Left lung (tissue), 10 donors: ENCODE results near the gene ADRA2C. TPM values are rescaled to one million over a fixed set of nuclear protein-coding genes. Genes with fewer than 3 reads are reported as not detected.

Experiments
- ATAC-seq: fragments of 200-7000 bp; cut with Tn5 transposase; one replicate; pipeline ENCODE4 v1.9.1; 2020; ENCODE audit warnings: moderate library complexity
- DNase-seq, 4 donors: peaks; one replicate each; pipeline ENCODE4 v3.0.0-alpha.2; 2013 to 2020
- H3K27ac ChIP-seq, 2 donors: fragments of 200-600 bp; sonication (generic) in 1 of 2; one replicate each; pipeline versions ENCODE4 v1.5.0 to v1.8.0; 2020 to 2021
- H3K27me3 ChIP-seq, 2 donors: fragments of 200-600 bp; sonication (generic) in 1 of 2; one replicate each; pipeline versions ENCODE4 v1.5.0 to v1.8.0; 2020 to 2021
- H3K36me3 ChIP-seq, 2 donors: fragments of 200-600 bp; sonication (generic) in 1 of 2; one replicate each; pipeline versions ENCODE4 v1.5.0 to v1.8.0; 2020 to 2021
- H3K4me1 ChIP-seq, 2 donors: fragments of 200-600 bp; one replicate each; pipeline ENCODE4 v1.8.0; 2021
- H3K4me3 ChIP-seq, 2 donors: fragments of 200-600 bp; sonication (generic) in 1 of 2; one replicate each; pipeline versions ENCODE4 v1.5.0 to v1.8.0; 2020 to 2021; ENCODE audit warnings: mild to moderate bottlenecking in 1 of 2
- H3K9me3 ChIP-seq, 2 donors: fragments of 200-600 bp; sonication (generic) in 1 of 2; one replicate each; pipeline versions ENCODE4 v1.5.0 to v1.8.0; 2020 to 2021
- intact Hi-C, 2 donors: fragments of 100-400 bp; cut with DNase I; formaldehyde crosslinking; loops; one replicate each; pipeline versions ENCODE4 v1.11.2 to v1.14.2; 2022
- polyA plus RNA-seq, 6 donors: library from polyadenylated mRNA; unstranded; fragments of 120-200 nt; gene quantifications; one replicate each; pipeline ENCODE4 v1.2.1, GENCODE V29; 2013; ENCODE audit not compliant: insufficient read length in 6 of 6
- total RNA-seq, 2 donors: library from RNA; stranded (reverse); fragmentation: NEBNext Ultra II Directional; extraction: Animal tissue kit (Norgen Biotek cat#: 25700); gene quantifications; one replicate each; pipeline ENCODE4 v1.2.1, GENCODE V29; 2021
- TF ChIP-seq, protein P1 (sequence below), 2 donors: fragments of 200-600 bp; sonication (generic) in 1 of 2; IDR thresholded peaks; one replicate each; pipeline versions ENCODE4 v1.5.0 to v1.8.0; 2021; ENCODE audit warnings: antibody characterized with exemption in 2 of 2
- donor health status: DM: no; HTN: yes; CAD: no.
- donor health status: DM: no; HTN: no; CAD: no.

ADRA2C gene
- total and polyA plus RNA-seq, 8 donors = 0.63 to 3.2 (median 0.85) TPM

DNA sequence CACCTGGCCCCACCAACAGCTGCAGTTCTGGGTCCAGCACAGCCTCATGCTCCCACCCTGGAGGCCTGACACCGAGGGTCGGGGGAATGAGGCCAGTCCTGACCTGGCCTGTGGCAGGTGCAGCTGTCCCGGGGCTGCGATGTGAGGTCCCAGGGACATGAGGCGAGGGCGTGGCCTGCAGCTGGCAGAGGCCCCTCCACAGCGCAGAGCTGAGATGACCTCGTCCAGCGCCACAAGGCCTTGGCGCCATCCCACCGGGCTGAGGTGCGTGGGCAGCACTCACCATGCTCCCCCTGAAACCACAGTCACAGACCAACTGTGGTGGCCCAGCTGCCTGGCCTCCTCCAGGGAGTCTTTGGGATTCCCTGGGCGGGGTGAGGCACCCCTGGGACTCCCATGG is 26.6 kb upstream of the ADRA2C start:
- Histone ChIP-seq H3K36me3 (no peaks in the 10 kb centered on the region), H3K27me3 (peaks cover 13 to 82% of the 10 kb centered on the region in 2 donors), H3K4me3 (no peak overlapping the region), H3K9me3 (peaks cover 0 to 6% of the 10 kb centered on the region in 2 donors), H3K4me1 (no peaks in the 10 kb centered on the region), H3K27ac (no peak overlapping the region)
- ATAC-seq = no peak
- TF ChIP-seq, protein P1, sequence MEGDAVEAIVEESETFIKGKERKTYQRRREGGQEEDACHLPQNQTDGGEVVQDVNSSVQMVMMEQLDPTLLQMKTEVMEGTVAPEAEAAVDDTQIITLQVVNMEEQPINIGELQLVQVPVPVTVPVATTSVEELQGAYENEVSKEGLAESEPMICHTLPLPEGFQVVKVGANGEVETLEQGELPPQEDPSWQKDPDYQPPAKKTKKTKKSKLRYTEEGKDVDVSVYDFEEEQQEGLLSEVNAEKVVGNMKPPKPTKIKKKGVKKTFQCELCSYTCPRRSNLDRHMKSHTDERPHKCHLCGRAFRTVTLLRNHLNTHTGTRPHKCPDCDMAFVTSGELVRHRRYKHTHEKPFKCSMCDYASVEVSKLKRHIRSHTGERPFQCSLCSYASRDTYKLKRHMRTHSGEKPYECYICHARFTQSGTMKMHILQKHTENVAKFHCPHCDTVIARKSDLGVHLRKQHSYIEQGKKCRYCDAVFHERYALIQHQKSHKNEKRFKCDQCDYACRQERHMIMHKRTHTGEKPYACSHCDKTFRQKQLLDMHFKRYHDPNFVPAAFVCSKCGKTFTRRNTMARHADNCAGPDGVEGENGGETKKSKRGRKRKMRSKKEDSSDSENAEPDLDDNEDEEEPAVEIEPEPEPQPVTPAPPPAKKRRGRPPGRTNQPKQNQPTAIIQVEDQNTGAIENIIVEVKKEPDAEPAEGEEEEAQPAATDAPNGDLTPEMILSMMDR (IDR thresholded peaks at IDR 0.05) = no peak
- intact Hi-C loops = no loop called here
- DNase-seq = peak in 1 of 4 donors; percentile 67

DNA sequence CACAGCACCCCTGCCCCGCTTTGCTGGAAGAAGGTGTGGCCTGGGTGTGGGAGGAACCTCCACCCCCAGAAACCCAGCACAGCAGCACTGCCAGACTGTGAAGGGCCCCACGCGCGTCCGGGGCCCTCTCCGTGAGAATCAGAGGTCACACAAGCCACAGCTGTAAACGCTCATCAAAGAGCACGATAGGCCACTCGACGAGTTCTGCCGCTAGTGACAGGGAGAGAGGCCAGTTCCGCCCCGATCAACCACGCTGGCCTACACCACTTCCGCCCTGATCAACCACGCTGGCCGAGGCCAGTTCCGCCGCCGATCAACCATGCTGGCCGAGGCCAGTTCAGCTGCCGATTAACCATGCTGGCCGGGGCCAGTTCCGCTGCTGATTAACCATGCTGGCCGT is 25.9 kb upstream of the ADRA2C start:
- Histone ChIP-seq H3K36me3 (no peaks in the 10 kb centered on the region), H3K27ac (no peak overlapping the region), H3K9me3 (peaks cover 0 to 6% of the 10 kb centered on the region in 2 donors), H3K4me3 (no peak overlapping the region), H3K4me1 (no peaks in the 10 kb centered on the region), H3K27me3 (peaks cover 14 to 82% of the 10 kb centered on the region in 2 donors)
- ATAC-seq (no peak), DNase-seq (peak in 1 of 4 donors; percentile 65)
- intact Hi-C loops = no loop called here
- TF ChIP-seq, protein P1 (IDR thresholded peaks at IDR 0.05) = no peak

DNA sequence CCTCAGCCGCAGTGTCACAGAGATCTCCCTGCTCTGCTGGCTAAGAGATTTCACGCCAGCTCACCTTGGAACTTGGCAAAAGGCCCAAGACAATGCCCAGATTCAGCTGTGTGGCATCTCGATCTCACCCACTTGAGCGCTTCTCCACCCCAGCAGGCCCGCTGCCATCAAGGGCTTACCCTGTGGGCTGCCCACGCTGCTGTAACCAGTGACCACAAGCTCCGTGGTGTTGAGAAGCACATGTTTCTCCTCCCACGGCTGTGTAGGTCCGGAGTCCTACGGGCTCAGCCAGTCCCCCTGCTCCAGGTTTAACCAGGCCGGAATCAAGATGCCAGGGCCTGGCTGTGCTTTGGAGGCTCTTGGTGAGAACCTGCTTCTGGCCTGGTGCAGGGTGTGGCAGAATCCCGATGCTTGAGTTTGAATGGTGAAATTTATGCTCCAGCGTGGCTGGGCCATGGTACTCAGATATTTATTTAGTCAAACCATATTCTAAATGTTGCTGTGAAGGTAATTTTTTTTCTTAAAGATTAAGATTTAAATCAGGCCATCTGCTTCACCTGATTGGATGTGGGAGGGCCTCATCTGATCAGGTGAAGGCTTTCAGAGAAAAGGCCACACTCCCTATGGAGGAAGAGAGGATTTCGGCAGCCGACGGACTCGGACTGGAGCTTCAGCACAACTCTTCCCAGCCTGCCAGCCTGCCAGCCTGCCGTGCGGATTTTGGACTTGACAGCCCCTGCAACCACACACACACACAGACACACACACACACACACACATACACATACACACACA is 24.8 kb upstream of the ADRA2C start:
- H3K27me3 ChIP-seq = peaks cover 24 to 90% of the 10 kb centered on the region in 2 donors
- ATAC-seq (no peak), DNase-seq (peak in 1 of 4 donors; percentile 39)
- TF ChIP-seq, protein P1 (IDR thresholded peaks at IDR 0.05) = no peak
- H3K36me3 ChIP-seq = no peaks in the 10 kb centered on the region
- no peaks in the 10 kb centered on the region for H3K4me1 ChIP-seq
- no peak overlapping the region for H3K4me3 ChIP-seq
- no peak overlapping the region for H3K27ac ChIP-seq
- intact Hi-C loops = no loop called here
- H3K9me3 ChIP-seq = peaks cover 0 to 6% of the 10 kb centered on the region in 2 donors

DNA sequence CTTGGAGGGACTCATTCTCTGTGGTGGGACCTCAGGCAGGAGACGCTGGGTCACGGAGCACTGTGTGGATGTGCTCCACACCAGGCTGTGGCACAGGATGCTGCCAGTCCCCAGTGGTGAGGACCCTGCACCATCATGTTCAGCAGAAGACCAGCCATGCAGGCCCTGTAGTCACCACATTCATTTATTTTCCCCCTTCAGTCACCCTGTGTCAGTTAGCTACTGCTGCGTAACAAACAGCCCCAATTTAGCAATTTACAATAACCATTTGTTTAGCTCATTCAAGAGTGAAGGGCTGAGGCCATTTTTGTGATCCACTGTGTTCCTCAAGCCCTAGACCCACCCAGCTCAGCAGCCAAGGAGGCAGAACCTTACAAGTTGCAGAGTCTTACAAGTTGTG is 23.6 kb upstream of the ADRA2C start:
- intact Hi-C loops = no loop called here
- ATAC-seq = no peak

DNA sequence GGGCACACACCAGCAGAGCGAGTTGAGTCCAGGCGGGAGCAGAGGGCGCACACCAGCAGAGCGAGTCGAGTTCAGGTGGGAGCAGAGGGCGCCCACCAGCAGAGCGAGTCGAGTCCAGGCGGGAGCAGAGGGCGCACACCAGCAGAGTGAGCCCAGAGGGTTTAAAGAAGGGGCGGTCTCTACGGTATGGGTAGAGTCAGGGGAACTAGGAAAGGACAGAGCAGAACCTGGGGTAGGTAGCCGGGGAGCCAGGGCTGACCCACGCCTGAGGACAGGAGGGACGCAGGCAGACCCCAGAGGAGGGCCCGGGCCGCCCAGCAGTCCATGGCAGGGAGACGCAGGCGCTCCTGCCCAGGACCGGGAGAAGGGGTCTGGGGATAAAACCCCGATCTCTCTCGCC is 22.0 kb upstream of the ADRA2C start:
- Histone ChIP-seq H3K36me3 (no peaks in the 10 kb centered on the region), H3K27me3 (peaks cover 24 to 96% of the 10 kb centered on the region in 2 donors), H3K27ac (no peak overlapping the region), H3K4me3 (no peak overlapping the region), H3K4me1 (no peaks in the 10 kb centered on the region), H3K9me3 (peaks cover 0 to 6% of the 10 kb centered on the region in 2 donors)
- no peak for DNase-seq
- TF ChIP-seq, protein P1 (IDR thresholded peaks at IDR 0.05) = no peak
- no peak for ATAC-seq
- intact Hi-C loops = no loop called here

More for the DNA sequence above, 23.6 kb upstream of the ADRA2C start:
- H3K4me1 ChIP-seq = no peaks in the 10 kb centered on the region
- no peaks in the 10 kb centered on the region for H3K36me3 ChIP-seq
- H3K4me3 ChIP-seq = no peak overlapping the region
- DNase-seq = peak in 1 of 4 donors; percentile 31
- H3K27me3 ChIP-seq = peaks cover 24 to 96% of the 10 kb centered on the region in 2 donors
- TF ChIP-seq, protein P1 (IDR thresholded peaks at IDR 0.05) = no peak
- no peak overlapping the region for H3K27ac ChIP-seq
- peaks cover 0 to 6% of the 10 kb centered on the region in 2 donors for H3K9me3 ChIP-seq
